K562 (cell line): Measurements from ENCODE around the gene GLRA1. TPM values are rescaled to one million over a fixed set of nuclear protein-coding genes. Genes with fewer than 3 reads are reported as not detected.
A peak's percentile ranks its signal among the peaks of the same experiment; 100 is the strongest.

Experiments used
- AFF4 ChIP-seq: sonication (generic); formaldehyde crosslinking; IDR thresholded peaks from 2 replicates; pipeline ENCODE4 v1.8.0; 2023; ENCODE audit warnings: mild to moderate bottlenecking, missing genetic modification reagents
- ATF7 ChIP-seq: fragments of 450-650 bp; IDR thresholded peaks from 2 replicates; pipeline ENCODE4 v1.7.1; 2014; ENCODE audit warnings: mild to moderate bottlenecking, moderate library complexity
- CBX1 ChIP-seq: sonication (generic); IDR thresholded peaks from 2 replicates; pipeline ENCODE4 v1.6.1; 2016; ENCODE audit warnings: antibody characterized with exemption, low read depth, mild to moderate bottlenecking
- ETV5 ChIP-seq: sonication (generic); formaldehyde crosslinking; IDR thresholded peaks from 2 replicates; pipeline ENCODE4 v1.4.0; 2020; ENCODE audit warnings: low read depth, mild to moderate bottlenecking, missing genetic modification reagents
- EWSR1 ChIP-seq: fragments of 450-650 bp; IDR thresholded peaks from 2 replicates; pipeline ENCODE4 v1.6.1; 2018; ENCODE audit warnings: borderline replicate concordance, mild to moderate bottlenecking, low read depth, moderate library complexity; ENCODE audit not compliant: partially characterized antibody
- FOXK1 ChIP-seq: sonication (generic); formaldehyde crosslinking; IDR thresholded peaks from 2 replicates; pipeline ENCODE4 v1.8.0; 2022; ENCODE audit warnings: missing genetic modification reagents, mild to moderate bottlenecking, borderline replicate concordance
- FUS ChIP-seq: fragments of 200-400 bp; formaldehyde crosslinking; optimal IDR thresholded peaks from 2 replicates; pipeline ENCODE3; 2017; ENCODE audit warnings: low read depth, low read length
- GTF2F1 ChIP-seq: IDR thresholded peaks from 2 replicates; pipeline ENCODE4 v1.6.1; 2011; ENCODE audit warnings: low read depth, low read length, improper control_type of control experiment
- HDAC1 ChIP-seq, 2 experiments: fragments of 450-650 bp; IDR thresholded peaks; 2 replicates each; pipeline ENCODE4 v1.6.1; 2016 to 2017; ENCODE audit warnings: inconsistent platforms in 1 of 2, mild to moderate bottlenecking in 1 of 2, moderate library complexity in 1 of 2
- IFI16 ChIP-seq: fragments of 250-450 bp; sonication (Bioruptor Pico); IDR thresholded peaks from 2 replicates; pipeline ENCODE4 v2.1.2; 2022; ENCODE audit warnings: mild to moderate bottlenecking, inconsistent platforms
- LCOR ChIP-seq: sonication (generic); formaldehyde crosslinking; IDR thresholded peaks from 2 replicates; pipeline ENCODE4 v1.8.0; 2022; ENCODE audit warnings: mild to moderate bottlenecking, missing genetic modification reagents
- MCM5 ChIP-seq: fragments of 450-650 bp; IDR thresholded peaks from 2 replicates; pipeline ENCODE4 v1.6.1; 2016; ENCODE audit warnings: low read depth
- MED1 ChIP-seq: sonication (generic); formaldehyde crosslinking; IDR thresholded peaks from 2 replicates; pipeline ENCODE4 v1.8.1; 2023; ENCODE audit warnings: missing genetic modification reagents, borderline replicate concordance
- MNT ChIP-seq, 2 experiments: fragments of 450-650 bp; conservative IDR thresholded peaks; 2 replicates each; pipeline ENCODE4 v1.6.1; 2017; ENCODE audit warnings: mild to moderate bottlenecking in 2 of 2, moderate library complexity in 2 of 2
- NCOA1 ChIP-seq: fragments of 450-650 bp; IDR thresholded peaks from 2 replicates; pipeline ENCODE4 v1.6.1; 2016; ENCODE audit warnings: low read depth
- NEUROD1 ChIP-seq: fragments of 150-350 bp; IDR thresholded peaks from 2 replicates; pipeline ENCODE4 v1.6.1; 2014; ENCODE audit warnings: borderline replicate concordance, low read length, low read depth; ENCODE audit not compliant: partially characterized antibody
- RBM25 ChIP-seq: fragments of 200-400 bp; formaldehyde crosslinking; IDR thresholded peaks from 2 replicates; pipeline ENCODE4 v1.6.1; 2018; ENCODE audit warnings: low read length, low read depth, moderate library complexity; ENCODE audit not compliant: severe bottlenecking
- RCOR1 ChIP-seq, 2 experiments: IDR thresholded peaks; 2 replicates each; pipeline ENCODE4 v1.6.1; 2012; ENCODE audit warnings: low read depth in 2 of 2, low read length in 2 of 2, borderline replicate concordance in 1 of 2, improper control_type of control experiment in 1 of 2
- SRF ChIP-seq, 2 experiments: fragments of 250-450, 450-650 bp in 1 of 2; sonication (Bioruptor Pico) in 1 of 2; sonication (generic) in 1 of 2; formaldehyde crosslinking; IDR thresholded peaks; 2 replicates each; pipeline versions ENCODE4 v1.5.0 to v1.5.1; 2020 to 2022; ENCODE audit warnings: mild to moderate bottlenecking in 1 of 2, missing genetic modification reagents in 1 of 2
- TGIF2 ChIP-seq: sonication (generic); formaldehyde crosslinking; IDR thresholded peaks from 2 replicates; pipeline ENCODE4 v1.8.1; 2022; ENCODE audit warnings: mild to moderate bottlenecking, missing genetic modification reagents, moderate library complexity
- ZNF146 ChIP-seq: IDR thresholded peaks from one replicate; pipeline ENCODE4 v1.6.1; 2018; ENCODE audit warnings: missing compliant biosample characterization; ENCODE audit not compliant: unreplicated experiment
- ZNF175 ChIP-seq: fragments of 200-800 bp; sonication (Bioruptor generic); IDR thresholded peaks from 2 replicates; pipeline ENCODE4 v1.6.1; 2016; ENCODE audit warnings: low read depth, mild to moderate bottlenecking, missing genetic modification characterization, missing compliant biosample characterization
- ZNF232 ChIP-seq: sonication (generic); formaldehyde crosslinking; IDR thresholded peaks from 2 replicates; pipeline ENCODE4 v1.8.0; 2022; ENCODE audit warnings: mild to moderate bottlenecking, missing genetic modification reagents
- ZNF282 ChIP-seq: sonication (generic); formaldehyde crosslinking; IDR thresholded peaks from 2 replicates; pipeline ENCODE4 v1.8.1; 2023; ENCODE audit warnings: missing genetic modification reagents
- polyA plus RNA-seq, 8 experiments: library from polyadenylated mRNA; depleted of rRNA in 4 of 8; stranded (reverse) in 5 of 8; unstranded in 3 of 8; fragments of >200 nt; fragmentation: Nextera tagmentation in 2 of 8; fragmentation: Illumina TruSeq in 1 of 8; extraction: Ambion mirVana in 2 of 8; extraction: Trizol in 1 of 8; gene quantifications; 2 replicates each; pipeline versions ENCODE4 v1.2.1 to v1.2.3, GENCODE V29; 2011 to 2014; ENCODE audit warnings: inconsistent platforms in 1 of 8, missing spikeins in 1 of 8
- total RNA-seq, 7 experiments: library from RNA; depleted of rRNA in 6 of 7; stranded (reverse); fragments of >200 nt in 6 of 7; fragmentation: Illumina TruSeq in 2 of 7; extraction: Trizol in 2 of 7; gene quantifications; 2 replicates each; pipeline versions ENCODE4 v1.2.1 to v1.2.3, GENCODE V29; 2011 to 2021; ENCODE audit warnings: low replicate concordance in 1 of 7

GLRA1 gene
- total and polyA plus RNA-seq, 9 of the 15 experiments (the other 6 are each of a cell fraction or from before 2014, with no cell fraction given) = not detected

- peak; percentile 91; the same call in 1 of the 2 replicates for TF ChIP-seq AFF4
- TF ChIP-seq ZNF146 (CRISPR knock-in tag) = peak; percentile 64
- no peak for TF ChIP-seq IFI16 (CRISPR knock-in tag)
- no peak; the same call in 1 of the 2 replicates for TF ChIP-seq MED1 (CRISPR knock-in tag)
- TF ChIP-seq EWSR1 = no peak
- TF ChIP-seq ZNF232 (CRISPR knock-in tag) = peak; percentile 86; the same call in 1 of the 2 replicates
- no peak for TF ChIP-seq CBX1
- peak in 1 of 2 experiments; percentile 94; a peak in 2 of 4 replicates for TF ChIP-seq SRF (CRISPR knock-in tag; IDR thresholded peaks at IDR 0.05)
- TF ChIP-seq ZNF282 (CRISPR knock-in tag) = no peak
- no peak for TF ChIP-seq RBM25
- TF ChIP-seq GTF2F1 = no peak
- peak in 1 of 2 experiments; percentile 52; a peak in 1 of 4 replicates for TF ChIP-seq HDAC1 (IDR thresholded peaks at IDR 0.05)
- no peak for TF ChIP-seq FUS
- TF ChIP-seq NEUROD1 = no peak
- peak; percentile 87 for TF ChIP-seq ETV5 (CRISPR knock-in tag)
- peak in 1 of 2 experiments; percentile 93; a peak in 2 of 4 replicates for TF ChIP-seq RCOR1 (IDR thresholded peaks at IDR 0.05; ENCODE audit: borderline replicate concordance in 1 of 2, low read depth in 2 of 2, low read length in 2 of 2)
- no peak for TF ChIP-seq MCM5
- 0 out of 2 replicates have a peak, but pooled peaks have one; percentile 62 for TF ChIP-seq FOXK1
- TF ChIP-seq NCOA1 = peak; percentile 99
- TF ChIP-seq MNT (conservative IDR thresholded peaks at IDR 0.05) = peak in 1 of 2 experiments; percentile 48; a peak in 1 of 4 replicates
- 0 out of 2 replicates have a peak, but pooled peaks have one; percentile 70 for TF ChIP-seq ZNF175 (CRISPR knock-in tag)
- TF ChIP-seq ATF7 = no peak
- TF ChIP-seq TGIF2 (CRISPR knock-in tag) = peak; percentile 96
- TF ChIP-seq LCOR = peak; percentile 91
Measured at GRCh38 chr5:151924564-151925301, at the start of gene GLRA1 (continued).
